Activated CD4-positive, alpha-beta T cell treated with anti-CD3 and anti-CD28 coated beads, Interleukin-2, Interleukin-6, amounts not matched to agents 100 ng/mL and 50 ng/mL, durations not matched to agents 16 hours and 8 hours (primary cell): ENCODE measurements around the gene NOP10.
"Not testable (repeated sequence)": the region's sequence is repeated elsewhere in the genome, so short reads cannot be mapped to it uniquely, and the experiment has no call there.

ENCODE experiments used
- DNase-seq: peaks from one replicate; pipeline ENCODE4 v3.0.0-alpha.2; 2020

NOP10 gene

DNA sequence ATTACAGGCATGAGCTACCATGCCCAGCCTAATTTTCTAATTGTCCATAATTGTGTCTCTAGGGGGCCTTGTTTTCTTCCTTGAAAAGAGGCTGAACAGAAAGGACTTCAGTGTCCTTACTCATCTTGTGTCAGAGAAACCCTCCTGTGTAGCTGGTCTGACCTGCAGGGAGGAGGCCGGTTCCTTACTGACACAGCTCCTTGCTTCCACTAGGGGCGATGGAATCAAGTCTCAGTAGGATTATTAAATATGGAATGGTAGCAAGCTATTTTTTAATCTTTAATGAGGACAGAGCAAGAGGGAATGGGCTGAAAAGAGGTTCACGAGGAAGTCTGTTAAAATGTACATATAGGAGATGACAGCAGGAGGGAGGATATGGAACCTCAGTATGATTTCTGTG lies 15.4 kb upstream of the NOP10 start:
- DNase-seq, result no peak

- DNase-seq, result no peak
Observed at GRCh38 chr15:34357653-34358052, 14.7 kb upstream of the NOP10 start.

DNA sequence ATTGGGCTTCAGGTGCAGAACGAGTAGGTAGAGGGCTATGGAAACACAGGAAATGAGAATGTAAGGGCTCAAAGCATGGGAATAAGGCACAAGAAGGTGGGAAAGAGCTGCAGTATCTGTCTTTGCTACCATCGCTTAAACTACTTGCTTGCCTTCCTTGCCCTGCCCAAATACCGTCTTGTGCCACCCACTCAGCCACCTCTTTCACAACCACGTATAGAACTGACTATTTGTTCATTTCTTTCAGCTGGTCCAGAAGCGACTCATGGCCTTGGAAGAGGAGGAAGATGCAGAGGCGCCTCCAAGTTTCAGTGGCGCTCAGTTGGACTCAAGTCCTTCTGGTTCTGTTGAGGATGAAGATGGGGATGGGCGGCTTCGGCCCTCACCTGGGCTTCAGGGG lies 12.3 kb upstream of the NOP10 start:
- DNase-seq, result no peak

DNA sequence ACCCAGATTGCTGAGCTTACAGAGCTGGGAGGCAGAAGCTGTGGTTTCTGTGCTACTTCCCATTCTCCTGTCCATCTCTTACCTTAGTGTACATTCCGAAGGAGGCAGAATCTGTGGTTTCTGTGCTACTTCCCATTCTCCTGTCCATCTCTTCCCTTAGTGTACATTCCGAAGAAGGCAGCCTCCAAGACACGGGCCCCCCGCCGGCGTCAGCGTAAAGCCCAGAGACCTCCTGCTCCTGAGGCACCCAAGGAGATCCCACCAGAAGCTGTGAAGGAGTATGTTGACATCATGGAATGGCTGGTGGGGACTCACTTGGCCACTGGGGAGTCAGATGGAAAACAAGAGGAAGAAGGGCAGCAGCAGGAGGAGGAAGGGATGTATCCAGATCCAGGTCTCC lies 11.3 kb upstream of the NOP10 start:
- DNase-seq, result no peak

- no peak for DNase-seq
Observed at GRCh38 chr15:34353627-34354026, 10.7 kb upstream of the NOP10 start.

DNA sequence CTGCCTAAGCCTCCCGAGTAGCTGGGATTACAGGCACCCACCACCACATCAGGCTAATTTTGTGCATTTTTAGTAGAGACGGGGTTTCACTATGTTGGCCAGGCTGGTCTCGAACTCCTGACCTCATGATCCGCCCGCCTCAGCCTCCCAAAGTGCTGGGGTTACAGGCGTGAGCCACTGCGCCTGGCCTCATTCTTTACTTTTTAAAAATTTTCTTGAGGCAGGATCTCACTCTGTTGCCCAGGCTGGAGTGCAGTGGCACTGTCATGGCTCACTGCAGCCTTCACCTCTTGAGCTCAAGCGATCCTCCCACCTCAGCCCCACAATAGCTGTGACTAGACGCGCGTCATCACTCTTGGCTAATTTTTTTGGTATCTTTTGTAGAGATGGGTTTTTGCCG lies 10.1 kb upstream of the NOP10 start:
- not testable (repeated sequence) for DNase-seq

- DNase-seq, result no peak
Observed at GRCh38 chr15:34349769-34350168, 6.8 kb upstream of the NOP10 start.

DNA sequence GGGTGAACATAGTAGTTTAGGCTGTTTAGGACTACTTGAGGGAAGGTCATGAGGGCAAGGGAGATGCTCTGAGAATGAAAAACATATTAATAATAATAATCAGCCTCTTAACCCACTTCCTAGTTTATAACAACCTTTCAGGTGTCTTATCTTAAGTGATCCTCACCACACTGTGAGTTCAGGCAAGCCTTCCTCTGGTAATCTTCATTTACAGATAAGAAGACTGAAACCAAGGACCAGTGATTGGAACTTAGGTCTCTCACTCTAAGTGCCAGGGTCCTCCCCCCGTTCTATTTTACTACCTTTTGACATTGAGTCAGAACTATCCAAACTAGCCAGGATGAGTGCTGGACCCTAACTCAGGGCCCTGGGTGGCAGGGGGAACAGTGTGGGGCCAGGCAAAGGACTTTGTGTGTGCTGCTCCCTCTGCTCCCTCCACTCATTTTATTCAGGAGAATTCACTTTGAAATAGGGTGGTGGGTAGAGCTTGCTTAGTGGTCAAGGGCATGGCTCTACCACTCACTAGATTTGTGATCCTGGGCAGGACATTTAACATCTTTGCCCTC lies 5.9 kb upstream of the NOP10 start:
- no peak for DNase-seq

DNA sequence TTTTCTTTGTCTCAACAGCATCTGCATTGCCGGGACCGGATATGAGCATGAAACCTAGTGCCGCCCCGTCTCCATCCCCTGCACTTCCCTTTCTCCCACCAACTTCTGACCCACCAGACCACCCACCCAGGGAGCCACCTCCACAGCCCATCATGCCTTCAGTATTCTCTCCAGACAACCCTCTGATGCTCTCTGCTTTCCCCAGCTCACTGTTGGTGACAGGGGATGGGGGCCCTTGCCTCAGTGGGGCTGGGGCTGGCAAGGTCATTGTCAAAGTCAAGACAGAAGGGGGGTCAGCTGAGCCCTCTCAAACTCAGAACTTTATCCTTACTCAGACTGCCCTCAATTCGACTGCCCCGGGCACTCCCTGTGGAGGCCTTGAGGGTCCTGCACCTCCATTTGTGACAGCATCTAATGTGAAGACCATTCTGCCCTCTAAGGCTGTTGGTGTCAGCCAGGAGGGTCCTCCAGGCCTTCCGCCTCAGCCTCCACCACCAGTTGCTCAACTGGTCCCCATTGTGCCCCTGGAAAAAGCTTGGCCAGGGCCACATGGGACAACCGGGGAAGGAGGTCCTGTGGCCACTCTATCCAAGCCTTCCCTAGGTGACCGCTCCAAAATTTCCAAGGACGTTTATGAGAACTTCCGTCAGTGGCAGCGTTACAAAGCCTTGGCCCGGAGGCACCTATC lies 5.2 kb upstream of the NOP10 start:
- no peak for DNase-seq

DNA sequence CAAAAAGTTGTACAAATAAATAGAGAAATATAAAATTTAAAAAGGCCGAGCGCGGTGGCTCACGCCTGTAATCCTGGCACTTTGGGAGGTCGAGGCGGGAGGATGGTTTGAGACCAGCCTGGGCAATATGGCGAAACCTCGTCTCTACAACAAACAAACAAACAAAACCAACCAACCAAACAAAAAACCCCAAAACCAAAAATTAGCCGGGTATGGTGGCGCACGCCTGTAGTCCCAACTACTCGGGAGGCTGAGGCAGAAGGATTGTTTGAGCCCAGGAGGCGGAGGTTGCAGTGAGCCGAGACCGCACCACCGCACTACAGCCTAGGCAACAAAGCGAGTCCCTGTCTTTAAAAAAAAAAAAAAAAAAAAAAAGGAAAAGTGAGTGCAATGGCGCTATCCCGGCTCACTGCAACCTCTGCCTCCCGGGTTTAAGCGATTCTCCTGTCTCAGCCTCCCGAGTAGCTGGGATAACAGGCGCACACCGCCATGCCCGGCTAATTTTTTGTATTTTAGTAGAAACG lies 661 bp downstream of the NOP10 start:
- not testable (repeated sequence) for DNase-seq

GRCh38 chr15:34341381-34342212 lies 1.3 kb downstream of the NOP10 start:
- DNase-seq, result no peak

- DNase-seq, result no peak
Observed at GRCh38 chr15:34339946-34340345, 3.0 kb downstream of the NOP10 start.

GRCh38 chr15:34338347-34338746 lies 4.6 kb downstream of the NOP10 start:
- no peak for DNase-seq

GRCh38 chr15:34337557-34338306 lies 5.2 kb downstream of the NOP10 start, which contains the start of gene SLC12A6:
TSS of gene SLC12A6 (minus strand) at chr15:34337781. CDS start at chr15:34336680, 1,101 bp downstream.
- peak; percentile 94 for DNase-seq

GRCh38 chr15:34336991-34337556 lies 5.9 kb downstream of the NOP10 start:
- peak; percentile 38 for DNase-seq

GRCh38 chr15:34336231-34336990 lies 6.5 kb downstream of the NOP10 start:
- no peak for DNase-seq

GRCh38 chr15:34335176-34336032 lies 7.5 kb downstream of the NOP10 start:
- DNase-seq, result peak; percentile 64

GRCh38 chr15:34334672-34335071 lies 8.3 kb downstream of the NOP10 start:
- DNase-seq, result no peak

DNA sequence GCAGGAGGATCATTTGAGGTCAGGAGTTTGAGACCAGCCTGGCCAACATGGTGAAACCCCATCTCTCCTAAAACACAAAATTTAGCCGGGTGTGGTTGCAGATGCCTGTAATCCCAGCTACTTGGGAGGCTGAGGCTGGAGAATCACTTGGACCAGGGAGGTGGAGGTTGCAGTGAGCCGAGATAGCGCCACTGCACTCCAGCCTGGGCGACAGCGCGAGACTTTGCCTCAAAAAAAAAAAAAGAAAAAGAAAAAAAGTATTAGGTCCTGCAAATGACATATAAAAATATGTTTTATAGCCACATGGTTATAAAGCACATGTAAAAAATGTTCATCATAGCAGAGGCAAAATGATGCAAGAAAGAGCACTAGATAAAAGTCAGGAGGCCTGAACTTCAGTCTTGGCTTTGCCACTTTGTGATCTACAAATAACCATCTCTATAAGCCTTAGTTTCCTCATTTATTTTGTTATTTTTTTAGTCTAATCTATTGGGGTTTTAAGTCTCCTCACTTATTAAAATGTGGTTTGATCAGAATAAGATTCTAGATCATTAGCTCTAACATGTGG lies 10.3 kb downstream of the NOP10 start:
- DNase-seq, result no peak

- DNase-seq, result peak; percentile 62
Observed at GRCh38 chr15:34331809-34332208, 11.1 kb downstream of the NOP10 start.
